HG03575 (cell line): ENCODE measurements around the gene OTUD6A.

Source experiments
- ATAC-seq: cut with Tn5 transposase; IDR thresholded peaks from one replicate; pipeline ENCODE4 v1.9.1; 2021; ENCODE audit not compliant: unreplicated experiment, insufficient number of reproducible peaks, low FRiP score; ENCODE audit errors: extremely low read depth

Gene OTUD6A

GRCh38 chrX:70043685-70044084, 18.6 kb upstream of the OTUD6A start:
- no peak for ATAC-seq

- ATAC-seq: no peak
Measured at GRCh38 chrX:70044541-70045245, 17.6 kb upstream of the OTUD6A start.

- ATAC-seq: no peak
Measured at GRCh38 chrX:70046978-70047377, 15.3 kb upstream of the OTUD6A start.

GRCh38 chrX:70049406-70049805, 12.9 kb upstream of the OTUD6A start:
- ATAC-seq: no peak

- ATAC-seq: no peak
Measured at GRCh38 chrX:70049925-70050324, 12.3 kb upstream of the OTUD6A start, which contains the start of gene AWAT2. Gene AWAT2, minus strand, starts transcription at chrX:70049938. Its CDS starts 6 bp downstream, at chrX:70049932.

- no peak for ATAC-seq
Measured at GRCh38 chrX:70052895-70053615, 9.2 kb upstream of the OTUD6A start.

GRCh38 chrX:70054391-70054790, 7.9 kb upstream of the OTUD6A start:
- ATAC-seq: no peak

GRCh38 chrX:70062961-70063550, 799 bp downstream of the OTUD6A start:
- ATAC-seq: no peak

- no peak for ATAC-seq
Measured at GRCh38 chrX:70066646-70067045, 4.4 kb downstream of the OTUD6A start.

- ATAC-seq: no peak
Measured at GRCh38 chrX:70079297-70079696, 17.0 kb downstream of the OTUD6A start.

GRCh38 chrX:70079870-70080269, 17.6 kb downstream of the OTUD6A start:
- no peak for ATAC-seq

GRCh38 chrX:70082723-70083122, 20.5 kb downstream of the OTUD6A start:
- no peak for ATAC-seq

GRCh38 chrX:70084592-70085240, 22.5 kb downstream of the OTUD6A start:
- ATAC-seq: no peak

- ATAC-seq: no peak
Measured at GRCh38 chrX:70087857-70088630, 25.8 kb downstream of the OTUD6A start.

GRCh38 chrX:70088751-70089150, 26.5 kb downstream of the OTUD6A start:
- no peak for ATAC-seq

- ATAC-seq: no peak
Measured at GRCh38 chrX:70089604-70090297, 27.5 kb downstream of the OTUD6A start.

- no peak for ATAC-seq
Measured at GRCh38 chrX:70092247-70092646, 30.0 kb downstream of the OTUD6A start.

- ATAC-seq: no peak
Measured at GRCh38 chrX:70096052-70096451, 33.8 kb downstream of the OTUD6A start.
